DND-41 (cell line): ENCODE data around the gene UFD1.
A peak's percentile ranks its signal among the peaks of the same experiment; 100 is the strongest.

Source experiments
- EZH2 ChIP-seq: IDR thresholded peaks from 3 replicates; pipeline ENCODE4 v1.6.1; 2012; ENCODE audit warnings: borderline replicate concordance, low read depth, mild to moderate bottlenecking, moderate library complexity, low read length, inconsistent platforms; ENCODE audit not compliant: severe bottlenecking
- TF ChIP-seq, protein P1 (sequence below): IDR thresholded peaks from 2 replicates; pipeline ENCODE4 v1.5.1; 2012; ENCODE audit warnings: borderline replicate concordance, low read length, moderate library complexity, mild to moderate bottlenecking; ENCODE audit not compliant: poor library complexity, severe bottlenecking; ENCODE audit errors: extremely low read depth

- TF ChIP-seq, protein P1, sequence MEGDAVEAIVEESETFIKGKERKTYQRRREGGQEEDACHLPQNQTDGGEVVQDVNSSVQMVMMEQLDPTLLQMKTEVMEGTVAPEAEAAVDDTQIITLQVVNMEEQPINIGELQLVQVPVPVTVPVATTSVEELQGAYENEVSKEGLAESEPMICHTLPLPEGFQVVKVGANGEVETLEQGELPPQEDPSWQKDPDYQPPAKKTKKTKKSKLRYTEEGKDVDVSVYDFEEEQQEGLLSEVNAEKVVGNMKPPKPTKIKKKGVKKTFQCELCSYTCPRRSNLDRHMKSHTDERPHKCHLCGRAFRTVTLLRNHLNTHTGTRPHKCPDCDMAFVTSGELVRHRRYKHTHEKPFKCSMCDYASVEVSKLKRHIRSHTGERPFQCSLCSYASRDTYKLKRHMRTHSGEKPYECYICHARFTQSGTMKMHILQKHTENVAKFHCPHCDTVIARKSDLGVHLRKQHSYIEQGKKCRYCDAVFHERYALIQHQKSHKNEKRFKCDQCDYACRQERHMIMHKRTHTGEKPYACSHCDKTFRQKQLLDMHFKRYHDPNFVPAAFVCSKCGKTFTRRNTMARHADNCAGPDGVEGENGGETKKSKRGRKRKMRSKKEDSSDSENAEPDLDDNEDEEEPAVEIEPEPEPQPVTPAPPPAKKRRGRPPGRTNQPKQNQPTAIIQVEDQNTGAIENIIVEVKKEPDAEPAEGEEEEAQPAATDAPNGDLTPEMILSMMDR, result peak; percentile 3
- no peak for TF ChIP-seq EZH2
Measured at GRCh38 chr22:19431649-19432132, 47.3 kb downstream of the UFD1 start, which contains the start of gene HIRA.
